ENCODE data around the gene NUDT14. TPM values are rescaled to one million over a fixed set of nuclear protein-coding genes. Genes with fewer than 3 reads are reported as not detected.
A peak's percentile ranks its signal among the peaks of the same experiment; 100 is the strongest.

Gene NUDT14
- total RNA-seq, 6 donors from 2014 or later: 17.9 to 87.5 (median 54.9) TPM

GRCh38 chr14:105213361-105213760 is 32.2 kb upstream of the NUDT14 start:
- ATAC-seq (ENCODE audit: low FRiP score in 2 of 2): no peak
- Histone ChIP-seq H3K4me3 (no peak overlapping the region), H3K27ac (no peak overlapping the region), H3K36me3 (peaks cover 6 to 69% (median 42%) of the 10 kb centered on the region in 4 donors), H3K27me3 (no peaks in the 10 kb centered on the region), H3K4me1 (peaks cover 0 to 9% (median 0%) of the 10 kb centered on the region in 4 donors), H3K9me3 (no peaks in the 10 kb centered on the region)
- no peak for DNase-seq
- TF ChIP-seq POLR2A (IDR thresholded peaks at IDR 0.05) (no peak), CTCF (IDR thresholded peaks at IDR 0.05) (no peak), EP300 (IDR thresholded peaks at IDR 0.05) (no peak), POLR2AphosphoS5 (IDR thresholded peaks at IDR 0.05) (no peak)
- 95 to 98% methylated on average over 10 of the region's 10 CpGs for WGBS, 2 donors

- WGBS, 2 donors: 90 to 96% methylated on average over 5 to 18 of the region's 18 CpGs
- DNase-seq (peak in 1 of 2 donors; percentile 72), ATAC-seq (ENCODE audit: low FRiP score in 2 of 2) (no peak)
- Histone ChIP-seq H3K27me3 (no peaks in the 10 kb centered on the region), H3K36me3 (peaks cover 6 to 63% (median 36%) of the 10 kb centered on the region in 4 donors), H3K4me3 (no peak overlapping the region), H3K27ac (no peak overlapping the region), H3K4me1 (peaks cover 0 to 4% (median 0%) of the 10 kb centered on the region in 4 donors), H3K9me3 (no peaks in the 10 kb centered on the region)
- TF ChIP-seq EP300 (IDR thresholded peaks at IDR 0.05) (no peak), POLR2A (IDR thresholded peaks at IDR 0.05) (no peak)
These were observed 31.6 kb upstream of the NUDT14 start for GRCh38 chr14:105212541-105213300.

- Histone ChIP-seq H3K36me3 (peaks cover 6 to 54% (median 26%) of the 10 kb centered on the region in 4 donors), H3K4me3 (no peak overlapping the region), H3K27me3 (no peaks in the 10 kb centered on the region), H3K27ac (no peak overlapping the region), H3K9me3 (no peaks in the 10 kb centered on the region), H3K4me1 (peaks cover 0 to 7% (median 5%) of the 10 kb centered on the region in 4 donors)
- WGBS, 2 donors: 92 to 96% methylated on average over 9 of the region's 9 CpGs
- DNase-seq: peak in 1 of 2 donors; percentile 70
- TF ChIP-seq POLR2A (IDR thresholded peaks at IDR 0.05) (no peak), EP300 (IDR thresholded peaks at IDR 0.05) (no peak)
- no peak for ATAC-seq (ENCODE audit: low FRiP score in 2 of 2)
These were observed 30.6 kb upstream of the NUDT14 start for GRCh38 chr14:105211758-105212089.

- ATAC-seq (ENCODE audit: low FRiP score in 2 of 2) (no peak), DNase-seq (peak in 1 of 2 donors; percentile 73)
- Histone ChIP-seq H3K27ac (no peak overlapping the region), H3K4me1 (peaks cover 0 to 8% (median 6%) of the 10 kb centered on the region in 4 donors), H3K27me3 (no peaks in the 10 kb centered on the region), H3K36me3 (peaks cover 6 to 49% (median 24%) of the 10 kb centered on the region in 4 donors), H3K4me3 (no peak overlapping the region), H3K9me3 (no peaks in the 10 kb centered on the region)
- 91 to 97% methylated on average over 13 to 22 of the region's 23 CpGs for WGBS, 2 donors
- no peak for TF ChIP-seq POLR2A (IDR thresholded peaks at IDR 0.05)
- no peak for TF ChIP-seq POLR2AphosphoS5 (IDR thresholded peaks at IDR 0.05)
- no peak for TF ChIP-seq CTCF (IDR thresholded peaks at IDR 0.05)
- no peak for TF ChIP-seq EP300 (IDR thresholded peaks at IDR 0.05)
These were observed 30.1 kb upstream of the NUDT14 start for GRCh38 chr14:105211086-105211757.

GRCh38 chr14:105210266-105211025 is 29.3 kb upstream of the NUDT14 start:
- Histone ChIP-seq H3K36me3 (peaks cover 6 to 49% (median 23%) of the 10 kb centered on the region in 4 donors), H3K9me3 (no peaks in the 10 kb centered on the region), H3K4me3 (no peak overlapping the region), H3K27ac (no peak overlapping the region), H3K4me1 (peaks cover 6 to 13% (median 11%) of the 10 kb centered on the region in 4 donors), H3K27me3 (no peaks in the 10 kb centered on the region)
- ATAC-seq (ENCODE audit: low FRiP score in 2 of 2) (no peak), DNase-seq (peak in 1 of 2 donors; percentile 71)
- no peak for TF ChIP-seq CTCF (IDR thresholded peaks at IDR 0.05)
- WGBS, 2 donors: 89 to 98% methylated on average over 15 to 19 of the region's 30 CpGs
